Keratinocyte (primary cell): Measurements from ENCODE around the gene ATN1.

Experiments used
- EZH2 ChIP-seq: IDR thresholded peaks from one replicate; pipeline ENCODE4 v1.6.1; 2012; ENCODE audit warnings: inconsistent platforms, mild to moderate bottlenecking, low read length, moderate library complexity
- TF ChIP-seq, protein P1 (sequence below), 3 experiments: IDR thresholded peaks in 1 of 3; conservative IDR thresholded peaks in 1 of 3; optimal IDR thresholded peaks in 1 of 3; 2 replicates in 2 of 3; 3 replicates in 1 of 3; pipeline versions ENCODE3 to v1.5.1; 2011; ENCODE audit warnings: low read length in 3 of 3, mild to moderate bottlenecking in 3 of 3, moderate library complexity in 2 of 3, control low read depth in 1 of 3, inconsistent platforms in 1 of 3; ENCODE audit not compliant: insufficient read depth in 2 of 3; ENCODE audit errors: extremely low read depth in 1 of 3

- TF ChIP-seq, protein P1, sequence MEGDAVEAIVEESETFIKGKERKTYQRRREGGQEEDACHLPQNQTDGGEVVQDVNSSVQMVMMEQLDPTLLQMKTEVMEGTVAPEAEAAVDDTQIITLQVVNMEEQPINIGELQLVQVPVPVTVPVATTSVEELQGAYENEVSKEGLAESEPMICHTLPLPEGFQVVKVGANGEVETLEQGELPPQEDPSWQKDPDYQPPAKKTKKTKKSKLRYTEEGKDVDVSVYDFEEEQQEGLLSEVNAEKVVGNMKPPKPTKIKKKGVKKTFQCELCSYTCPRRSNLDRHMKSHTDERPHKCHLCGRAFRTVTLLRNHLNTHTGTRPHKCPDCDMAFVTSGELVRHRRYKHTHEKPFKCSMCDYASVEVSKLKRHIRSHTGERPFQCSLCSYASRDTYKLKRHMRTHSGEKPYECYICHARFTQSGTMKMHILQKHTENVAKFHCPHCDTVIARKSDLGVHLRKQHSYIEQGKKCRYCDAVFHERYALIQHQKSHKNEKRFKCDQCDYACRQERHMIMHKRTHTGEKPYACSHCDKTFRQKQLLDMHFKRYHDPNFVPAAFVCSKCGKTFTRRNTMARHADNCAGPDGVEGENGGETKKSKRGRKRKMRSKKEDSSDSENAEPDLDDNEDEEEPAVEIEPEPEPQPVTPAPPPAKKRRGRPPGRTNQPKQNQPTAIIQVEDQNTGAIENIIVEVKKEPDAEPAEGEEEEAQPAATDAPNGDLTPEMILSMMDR (optimal IDR thresholded peaks at IDR 0.05 in 1 of 3, IDR thresholded peaks at IDR 0.05 in 1 of 3, conservative IDR thresholded peaks at IDR 0.05 in 1 of 3; ENCODE audit: extremely low read depth in 1 of 3, insufficient read depth in 2 of 3, low read length in 3 of 3), result no peak
- no peak for TF ChIP-seq EZH2
Observed at GRCh38 chr12:6884539-6884938, 43.2 kb upstream of the ATN1 start.
